Urinary bladder (tissue), 4 donors: Measurements from ENCODE around the gene THADA. TPM values are rescaled to one million over a fixed set of nuclear protein-coding genes. Genes with fewer than 3 reads are reported as not detected.
"Not testable (repeated sequence)": the region's sequence is repeated elsewhere in the genome, so short reads cannot be mapped to it uniquely, and the experiment has no call there.

Experiments used
- DNase-seq: peaks from one replicate; pipeline ENCODE4 v3.0.0-alpha.2; 2015; ENCODE audit errors: extremely low spot score
- H3K27ac ChIP-seq: one replicate; pipeline ENCODE4 v1.5.1; 2013; ENCODE audit warnings: low read depth, mild to moderate bottlenecking, moderate library complexity
- H3K36me3 ChIP-seq: one replicate; pipeline ENCODE4 v1.6.1; 2013; ENCODE audit warnings: mild to moderate bottlenecking, moderate library complexity; ENCODE audit not compliant: insufficient read depth
- H3K4me1 ChIP-seq: one replicate; pipeline ENCODE4 v1.6.1; 2013; ENCODE audit warnings: mild to moderate bottlenecking, moderate library complexity; ENCODE audit not compliant: insufficient read depth
- H3K4me3 ChIP-seq: one replicate; pipeline ENCODE4 v1.5.1; 2013; ENCODE audit warnings: low read depth, low read length
- WGBS: extraction: QIAGEN DNeasy Blood & Tissue Kit; methylation state at CpG from one replicate; pipeline ENCODE4 v1.1.7; 2013; 5-methylcytosine and 5-hydroxymethylcytosine counted together
- polyA plus RNA-seq: library from polyadenylated mRNA; stranded (reverse); fragments of 200-250 nt; gene quantifications from one replicate; pipeline ENCODE4 v1.2.3, GENCODE V29; 2013
- total RNA-seq: library from RNA; depleted of rRNA; stranded (reverse); fragments of >200 nt; gene quantifications from one replicate; pipeline ENCODE4 v1.2.3, GENCODE V29; 2014
- donor health status: healthy with polysubstance abuse.
- donor health status: healthy.

The THADA gene
- total and polyA plus RNA-seq, 2 donors = 12.2 to 71.6 TPM

DNA sequence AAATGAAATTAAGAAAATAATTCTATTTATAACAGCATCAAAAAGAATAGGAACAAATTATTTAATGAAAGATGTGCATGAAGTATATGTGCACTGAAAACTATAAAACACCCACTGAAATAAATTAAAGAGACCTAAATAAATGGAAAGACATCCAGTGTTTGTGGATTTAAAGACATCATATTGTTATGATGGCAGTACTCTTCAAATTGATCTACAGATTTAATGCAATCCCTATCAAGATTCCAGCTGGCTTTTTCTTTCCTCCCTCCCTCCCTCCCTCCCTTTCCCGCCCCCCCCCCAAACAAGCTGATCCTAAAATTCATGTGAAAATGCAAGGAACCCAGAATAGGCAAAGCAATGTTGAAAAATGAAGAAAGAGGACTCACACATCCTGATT is 285.9 kb downstream of the THADA start:
- DNase-seq = no peak
- no peaks in the 10 kb centered on the region for H3K36me3 ChIP-seq
- 45% methylated on average over 1 of the region's 1 CpG for WGBS
- H3K27ac ChIP-seq = no peak overlapping the region
- H3K4me1 ChIP-seq = no peaks in the 10 kb centered on the region
- no peak overlapping the region for H3K4me3 ChIP-seq

DNA sequence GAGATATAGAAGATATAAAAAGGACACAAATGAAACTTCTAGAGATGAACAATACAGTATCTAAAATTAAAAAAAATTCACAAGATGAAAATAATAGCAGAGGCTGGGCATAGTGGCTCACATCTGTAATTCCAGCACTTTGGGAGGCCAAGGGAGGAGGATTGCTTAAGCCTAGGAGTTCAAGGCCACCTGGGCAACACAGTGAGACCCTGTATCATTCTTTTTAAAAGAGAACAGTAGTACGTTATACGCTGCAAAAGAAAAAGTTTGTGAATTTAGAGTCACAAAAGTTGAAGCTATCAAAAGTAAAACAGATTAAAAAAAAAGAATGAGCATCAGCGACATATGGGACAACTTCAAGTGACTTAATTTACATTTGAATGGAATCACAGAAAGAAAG is 287.9 kb downstream of the THADA start:
- over 99% methylated on average over 3 of the region's 3 CpGs for WGBS
- Histone ChIP-seq H3K4me1 (no peaks in the 10 kb centered on the region), H3K36me3 (no peaks in the 10 kb centered on the region), H3K4me3 (no peak overlapping the region), H3K27ac (no peak overlapping the region)
- DNase-seq = no peak

DNA sequence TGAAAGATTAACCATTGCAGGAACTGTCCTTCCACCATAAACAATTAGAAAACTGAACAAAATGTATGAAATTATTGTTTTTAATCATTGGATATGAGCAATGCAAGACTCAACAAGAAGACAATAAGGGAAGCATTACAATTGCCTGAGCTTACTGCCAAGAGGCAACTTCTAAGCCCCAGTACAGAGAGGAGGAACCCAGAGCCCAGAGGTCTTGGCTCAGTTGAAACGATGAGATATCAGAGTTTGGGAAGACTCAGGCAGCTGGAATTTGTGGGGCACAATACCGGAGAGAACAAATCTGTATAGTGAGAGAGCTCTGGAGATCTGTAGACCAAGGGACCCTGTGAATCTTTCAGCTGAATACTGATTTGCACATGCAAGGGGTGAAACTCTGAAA is 288.8 kb downstream of the THADA start:
- no peak overlapping the region for H3K27ac ChIP-seq
- no peaks in the 10 kb centered on the region for H3K4me1 ChIP-seq
- no peaks in the 10 kb centered on the region for H3K36me3 ChIP-seq
- 44% methylated on average over 2 of the region's 2 CpGs for WGBS
- no peak for DNase-seq
- H3K4me3 ChIP-seq = no peak overlapping the region

DNA sequence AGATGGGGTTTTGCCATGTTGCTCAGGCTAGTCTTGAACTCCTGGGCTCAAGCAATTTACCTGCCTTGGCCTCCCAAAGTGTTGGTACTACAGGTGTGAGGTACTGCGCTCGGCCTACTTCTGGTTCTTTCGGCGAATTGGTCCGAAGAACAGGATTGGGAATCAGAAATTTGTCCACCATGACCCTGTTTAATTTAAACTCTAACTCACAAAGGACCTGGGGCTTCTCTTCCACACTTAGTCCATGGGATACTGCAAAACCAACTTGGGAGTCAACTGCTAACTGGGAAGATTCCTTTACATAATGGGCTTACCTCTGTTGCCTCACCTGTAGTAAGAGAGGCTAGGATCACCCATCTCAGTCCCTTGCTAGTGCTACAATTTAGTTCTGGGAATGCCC is 289.6 kb downstream of the THADA start:
- 97% methylated on average over 5 of the region's 5 CpGs for WGBS
- DNase-seq = no peak
- peak overlapping the region; percentile 25 for H3K27ac ChIP-seq
- H3K36me3 ChIP-seq = no peaks in the 10 kb centered on the region
- no peaks in the 10 kb centered on the region for H3K4me1 ChIP-seq
- H3K4me3 ChIP-seq = no peak overlapping the region

DNA sequence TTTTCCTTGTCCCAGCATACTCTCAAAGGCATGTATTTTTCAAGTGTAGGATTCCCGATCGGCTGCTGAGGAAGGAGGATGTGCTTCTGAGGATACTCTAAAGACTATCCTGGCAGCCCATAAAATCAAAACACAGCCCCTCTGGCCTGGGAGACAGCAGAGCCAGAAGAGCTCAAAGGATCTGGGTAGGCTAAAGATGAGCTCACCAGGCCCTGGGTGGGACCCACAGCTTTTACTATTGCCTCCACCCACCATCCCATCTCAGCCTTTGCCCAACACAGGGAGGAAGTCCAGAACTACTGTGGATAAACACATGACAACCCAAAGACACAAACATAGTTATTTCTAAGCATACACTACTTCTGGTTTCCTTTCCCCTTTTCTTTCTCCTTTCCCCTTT is 290.3 kb downstream of the THADA start:
- Histone ChIP-seq H3K27ac (peak overlapping the region; percentile 57), H3K4me3 (no peak overlapping the region), H3K4me1 (no peaks in the 10 kb centered on the region), H3K36me3 (no peaks in the 10 kb centered on the region)
- DNase-seq = no peak
- WGBS = 23% methylated on average over 2 of the region's 2 CpGs

DNA sequence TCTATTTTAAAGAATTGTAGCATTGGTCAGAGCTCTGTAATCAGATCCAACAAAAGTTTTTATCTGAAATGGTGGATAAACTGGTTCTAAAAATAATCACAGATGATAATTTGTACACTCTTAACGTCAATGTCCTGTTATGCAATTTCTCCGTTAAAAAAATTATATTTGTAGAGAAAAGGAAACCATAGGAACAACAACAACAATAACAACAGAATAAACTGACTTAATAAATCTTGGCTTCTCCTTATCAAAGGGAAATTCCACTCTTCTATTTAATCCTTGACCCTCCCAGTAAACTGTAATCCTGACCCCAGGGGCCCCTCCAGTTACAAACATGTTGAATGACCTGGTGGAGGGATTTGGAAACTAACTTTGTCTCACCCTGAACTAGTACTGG is 290.8 kb downstream of the THADA start:
- Histone ChIP-seq H3K27ac (peak overlapping the region; percentile 57), H3K4me1 (no peaks in the 10 kb centered on the region), H3K4me3 (no peak overlapping the region), H3K36me3 (no peaks in the 10 kb centered on the region)
- DNase-seq = no peak
- WGBS = 4% methylated on average over 2 of the region's 2 CpGs

DNA sequence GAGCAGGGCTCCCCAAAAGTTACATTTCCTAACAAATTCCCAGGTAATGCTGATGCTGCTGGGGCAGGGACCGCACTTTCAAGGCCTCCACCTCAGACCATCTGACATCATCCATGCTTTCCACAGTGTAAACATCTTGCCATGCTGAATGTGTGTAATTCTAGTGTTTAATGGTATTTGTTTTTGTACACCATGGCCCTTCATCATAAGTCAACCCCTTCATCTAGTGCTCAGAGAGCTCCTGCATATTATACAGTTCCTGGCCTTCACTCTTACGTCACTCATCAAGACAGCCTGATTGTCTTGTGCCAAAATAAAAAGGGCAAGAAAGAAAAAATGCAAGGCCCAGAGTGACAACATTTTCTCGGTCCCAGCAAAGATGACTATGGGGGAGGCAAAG is 291.9 kb downstream of the THADA start:
- H3K4me1 ChIP-seq = no peaks in the 10 kb centered on the region
- H3K27ac ChIP-seq = peak overlapping the region; percentile 63
- no peak for DNase-seq
- H3K4me3 ChIP-seq = no peak overlapping the region
- 73% methylated on average over 3 of the region's 3 CpGs for WGBS
- no peaks in the 10 kb centered on the region for H3K36me3 ChIP-seq

DNA sequence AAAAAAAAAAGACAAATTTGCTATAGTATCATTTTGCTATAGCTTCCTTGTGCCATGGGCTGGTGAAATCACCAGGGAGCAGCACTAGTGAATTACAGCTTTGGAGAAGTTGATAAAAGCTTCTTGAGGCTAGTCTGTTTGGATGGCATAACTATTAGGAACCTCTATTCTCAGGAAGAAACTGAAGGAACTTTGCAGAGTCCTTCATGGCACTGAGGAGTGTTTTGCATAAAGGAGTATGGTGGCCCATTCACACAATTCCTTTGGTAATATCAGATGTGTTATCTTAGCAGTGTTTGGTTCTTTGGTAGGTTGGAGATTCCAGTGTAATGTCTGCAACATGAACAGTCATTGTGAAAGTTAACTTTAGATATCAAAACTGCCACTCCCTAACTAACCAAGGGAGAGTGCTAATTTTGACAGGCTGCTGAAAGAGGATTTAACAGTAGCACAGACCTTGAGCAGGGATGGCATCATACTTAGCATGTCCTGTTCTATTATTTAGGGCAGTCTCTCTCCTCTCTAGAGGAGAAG is 292.8 kb downstream of the THADA start:
- H3K27ac ChIP-seq = no peak overlapping the region
- no peaks in the 10 kb centered on the region for H3K4me1 ChIP-seq
- H3K36me3 ChIP-seq = no peaks in the 10 kb centered on the region
- no peak for DNase-seq
- H3K4me3 ChIP-seq = no peak overlapping the region

DNA sequence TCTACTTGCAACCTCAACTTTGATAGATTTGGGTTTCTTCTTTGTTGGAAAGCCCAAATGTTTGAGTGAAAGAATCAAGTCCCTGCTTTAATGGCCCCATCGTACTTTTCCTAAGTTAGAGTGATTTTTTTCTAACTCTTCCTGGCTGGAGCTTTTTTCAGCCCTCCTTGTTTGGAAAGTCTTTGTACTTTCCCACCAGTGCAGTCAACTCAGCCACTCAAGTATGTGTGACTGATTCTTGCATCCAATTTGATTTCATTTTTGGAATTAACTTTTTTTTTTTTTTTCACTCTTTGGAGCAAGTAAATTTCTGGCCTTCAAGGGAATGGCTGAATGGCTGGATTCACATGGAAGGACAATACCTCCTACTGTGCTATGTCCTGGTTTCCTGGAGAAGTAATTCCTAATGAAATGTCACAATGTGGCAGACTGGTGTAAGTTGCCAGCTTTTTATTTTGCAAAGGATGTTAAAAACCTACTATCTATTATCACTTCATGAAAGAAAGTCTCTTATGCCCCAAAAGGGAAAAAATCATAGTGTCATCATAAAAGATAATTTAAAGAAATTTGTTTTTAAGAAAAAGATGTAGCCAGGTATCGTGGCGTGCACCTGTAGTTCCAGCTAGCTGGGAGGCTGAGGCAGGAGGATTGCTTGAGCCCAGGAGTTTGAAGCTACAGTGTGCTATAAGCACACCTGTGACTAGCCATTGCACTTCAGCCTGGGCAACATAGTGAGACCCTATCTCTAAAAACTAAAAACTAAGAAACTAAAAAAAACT is 293.5 kb downstream of the THADA start:
- H3K27ac ChIP-seq = no peak overlapping the region
- H3K4me1 ChIP-seq = no peaks in the 10 kb centered on the region
- DNase-seq = no peak
- H3K36me3 ChIP-seq = no peaks in the 10 kb centered on the region
- 74% methylated on average over 3 of the region's 3 CpGs for WGBS
- no peak overlapping the region for H3K4me3 ChIP-seq

DNA sequence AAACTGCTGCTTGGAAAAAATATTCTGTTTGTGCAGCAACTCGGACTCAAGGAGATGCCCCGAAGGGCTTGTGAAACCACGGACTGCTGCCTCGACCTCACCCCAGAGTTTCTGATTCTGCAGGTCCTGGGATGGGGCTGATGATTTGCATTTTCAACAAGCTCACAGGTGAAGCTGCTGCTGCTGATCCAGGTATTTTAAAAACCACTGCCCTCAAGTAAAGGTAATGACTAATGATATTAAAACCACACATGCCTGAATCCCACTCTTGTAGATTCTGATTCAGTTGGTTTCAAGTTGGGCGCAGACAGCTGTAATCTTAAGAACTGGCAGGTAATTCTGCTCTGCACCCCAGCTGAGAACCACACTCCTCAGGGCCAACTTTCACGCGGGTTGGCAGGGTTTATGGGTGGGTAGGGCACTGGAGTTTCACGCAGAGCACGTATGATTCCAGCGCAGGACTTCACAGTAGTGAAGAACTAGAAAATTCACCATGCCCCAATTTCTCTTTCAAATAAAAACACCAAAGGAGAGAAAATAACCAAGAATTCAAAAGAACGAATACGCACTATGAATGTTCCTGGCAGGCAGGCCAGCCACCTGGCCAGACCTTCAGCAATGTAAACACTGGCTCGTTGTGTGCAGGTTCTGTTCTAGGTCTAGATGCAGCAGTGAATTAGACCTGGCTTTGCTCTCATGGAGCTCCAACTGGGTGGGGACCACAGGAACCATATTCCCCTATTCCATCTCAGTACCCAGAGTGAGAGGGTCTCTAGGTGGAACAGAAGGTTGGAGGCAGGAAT is 294.9 kb downstream of the THADA start:
- 45% methylated on average over 13 of the region's 13 CpGs for WGBS
- Histone ChIP-seq H3K27ac (no peak overlapping the region), H3K36me3 (no peaks in the 10 kb centered on the region), H3K4me1 (no peaks in the 10 kb centered on the region), H3K4me3 (no peak overlapping the region)
- no peak for DNase-seq

DNA sequence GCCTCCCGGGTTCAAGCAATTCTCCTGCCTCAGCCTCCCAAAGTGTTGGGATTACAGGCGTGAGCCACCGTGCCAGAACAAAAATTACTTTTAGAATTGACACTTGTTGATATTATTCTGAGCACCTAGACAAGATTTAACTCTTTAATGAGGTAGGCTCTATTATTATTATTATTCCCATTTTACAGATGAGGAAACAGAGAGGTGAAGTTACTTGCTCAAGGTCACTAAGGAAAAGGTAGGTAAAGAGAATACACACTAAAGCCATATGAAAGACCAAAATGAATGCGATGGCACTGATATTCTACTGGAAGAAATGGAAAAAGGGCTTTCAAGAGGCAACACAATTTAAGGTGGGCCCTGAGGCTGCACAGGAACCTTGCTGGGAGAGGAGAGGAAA is 295.6 kb downstream of the THADA start:
- Histone ChIP-seq H3K36me3 (no peaks in the 10 kb centered on the region), H3K27ac (no peak overlapping the region), H3K4me3 (no peak overlapping the region), H3K4me1 (no peaks in the 10 kb centered on the region)
- 95% methylated on average over 4 of the region's 4 CpGs for WGBS
- no peak for DNase-seq

DNA sequence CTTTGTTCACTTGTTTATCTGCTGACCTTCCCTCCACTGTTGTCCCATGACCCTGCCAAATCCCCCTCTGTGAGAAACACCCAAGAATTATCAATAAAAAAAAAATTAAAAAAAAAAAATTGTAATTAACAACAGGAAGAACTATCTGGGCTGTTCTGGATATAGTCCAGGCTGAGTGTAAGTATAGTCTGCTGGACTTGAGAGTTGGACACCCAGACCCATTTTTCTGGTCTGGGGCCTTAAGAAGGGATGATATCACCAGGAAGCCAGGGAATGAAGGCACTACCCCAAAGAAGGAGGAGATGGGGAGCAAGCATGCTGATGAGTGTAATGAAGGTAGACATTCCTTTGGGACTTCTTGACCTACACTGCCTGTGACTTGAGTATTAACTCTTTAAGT is 297.3 kb downstream of the THADA start:
- H3K4me3 ChIP-seq = no peak overlapping the region
- no peak for DNase-seq
- H3K27ac ChIP-seq = no peak overlapping the region
- H3K36me3 ChIP-seq = no peaks in the 10 kb centered on the region
- H3K4me1 ChIP-seq = no peaks in the 10 kb centered on the region

DNA sequence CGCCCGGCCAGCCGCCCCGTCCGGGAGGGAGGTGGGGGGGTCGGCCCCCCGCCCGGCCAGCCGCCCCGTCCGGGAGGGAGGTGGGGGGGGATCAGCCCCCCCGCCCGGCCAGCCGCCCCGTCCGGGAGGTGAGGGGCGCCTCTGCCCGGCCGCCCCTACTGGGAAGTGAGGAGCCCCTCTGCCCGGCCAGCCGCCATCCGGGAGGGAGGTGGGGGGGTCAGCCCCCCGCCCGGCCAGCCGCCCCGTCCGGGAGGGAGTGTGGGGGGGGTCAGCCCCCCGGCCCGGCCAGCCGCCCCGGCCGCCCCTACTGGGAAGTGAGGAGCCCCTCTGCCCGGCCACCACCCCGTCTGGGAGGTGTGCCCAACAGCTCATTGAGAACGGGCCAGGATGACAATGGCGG is 298.1 kb downstream of the THADA start:
- 86% methylated on average over 11 of the region's 36 CpGs for WGBS
- not testable (repeated sequence) for H3K4me1 ChIP-seq

DNA sequence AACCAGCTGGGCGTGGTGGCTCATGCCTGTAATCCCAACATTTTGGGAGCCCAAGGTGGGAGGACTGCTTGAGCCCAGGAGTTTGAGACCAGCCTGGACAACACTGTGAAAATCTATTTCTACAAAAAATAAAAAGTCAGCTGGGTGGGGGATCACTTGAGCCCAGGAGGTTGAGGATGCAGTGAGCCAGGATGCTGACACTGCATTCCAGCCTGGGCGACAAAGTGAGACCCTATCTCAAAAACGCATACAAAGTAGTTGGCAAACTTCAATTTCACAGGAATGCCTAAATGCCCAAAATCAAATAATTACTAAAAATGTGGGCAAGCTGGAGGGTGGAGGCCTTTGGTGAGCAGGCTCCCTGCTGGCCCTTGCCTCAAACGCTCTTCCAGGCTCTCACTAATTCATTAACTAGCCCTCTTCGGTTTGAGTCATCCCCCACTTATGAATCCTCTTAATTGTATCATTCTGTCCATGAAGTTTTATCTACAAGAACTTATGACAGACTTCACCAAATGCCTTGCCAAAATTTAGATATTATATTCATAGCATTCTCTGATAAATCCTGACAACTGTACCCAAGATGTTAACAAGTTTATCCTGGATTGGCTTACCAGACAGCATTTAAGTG is 300.8 kb downstream of the THADA start:
- no peak for DNase-seq
- H3K4me3 ChIP-seq = no peak overlapping the region
- no peaks in the 10 kb centered on the region for H3K36me3 ChIP-seq
- no peaks in the 10 kb centered on the region for H3K4me1 ChIP-seq
- H3K27ac ChIP-seq = no peak overlapping the region
- WGBS = 81% methylated on average over 5 of the region's 5 CpGs

More for the DNA sequence above, 298.1 kb downstream of the THADA start:
- not testable (repeated sequence) for H3K4me3 ChIP-seq, H3K36me3 ChIP-seq, DNase-seq, H3K27ac ChIP-seq
